Vagina (tissue), 2 donors: ENCODE measurements around the gene ZNF132.
"Not testable (repeated sequence)": the region's sequence is repeated elsewhere in the genome, so short reads cannot be mapped to it uniquely, and the experiment has no call there.

Experiments
- POLR2A ChIP-seq, 2 donors: fragments of 450-650 bp; IDR thresholded peaks; one replicate each; pipeline ENCODE4 v1.6.1; 2017; ENCODE audit warnings: antibody characterized with exemption in 2 of 2, mild to moderate bottlenecking in 2 of 2, moderate library complexity in 2 of 2
- TF ChIP-seq, protein P1 (sequence below), 3 experiments: fragments of 450-650 bp in 2 of 3; fragments of 200-600 bp in 1 of 3; sonication (generic) in 1 of 3; IDR thresholded peaks; one replicate each; pipeline ENCODE4 v1.5.1; 2017 to 2019; ENCODE audit warnings: antibody characterized with exemption in 3 of 3, mild to moderate bottlenecking in 2 of 3, moderate library complexity in 2 of 3

DNA sequence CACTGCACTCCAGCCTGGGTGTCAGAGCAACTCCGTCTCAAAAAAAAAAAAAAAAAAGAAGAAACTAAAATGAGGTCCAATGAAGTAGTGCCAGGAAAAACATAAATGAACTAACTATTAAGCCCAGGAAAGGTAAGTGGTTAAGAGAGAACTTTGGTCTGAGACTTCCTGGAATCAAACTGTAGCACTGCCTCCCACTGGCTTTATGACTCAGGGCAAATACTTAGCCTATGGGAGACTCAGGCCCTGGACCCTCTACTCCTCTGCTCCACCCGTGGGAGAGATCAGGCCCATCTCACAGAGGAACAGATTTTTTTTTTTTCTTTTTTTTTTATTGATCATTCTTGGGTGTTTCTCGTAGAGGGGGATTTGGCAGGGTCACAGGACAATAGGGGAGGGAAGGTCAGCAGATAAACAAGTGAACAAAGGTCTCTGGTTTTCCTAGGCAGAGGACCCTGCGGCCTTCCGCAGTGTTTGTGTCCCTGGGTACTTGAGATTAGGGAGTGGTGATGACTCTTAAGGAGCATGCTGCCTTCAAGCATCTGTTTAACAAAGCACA, 36.0 kb downstream of the ZNF132 start:
- TF ChIP-seq, protein P1, sequence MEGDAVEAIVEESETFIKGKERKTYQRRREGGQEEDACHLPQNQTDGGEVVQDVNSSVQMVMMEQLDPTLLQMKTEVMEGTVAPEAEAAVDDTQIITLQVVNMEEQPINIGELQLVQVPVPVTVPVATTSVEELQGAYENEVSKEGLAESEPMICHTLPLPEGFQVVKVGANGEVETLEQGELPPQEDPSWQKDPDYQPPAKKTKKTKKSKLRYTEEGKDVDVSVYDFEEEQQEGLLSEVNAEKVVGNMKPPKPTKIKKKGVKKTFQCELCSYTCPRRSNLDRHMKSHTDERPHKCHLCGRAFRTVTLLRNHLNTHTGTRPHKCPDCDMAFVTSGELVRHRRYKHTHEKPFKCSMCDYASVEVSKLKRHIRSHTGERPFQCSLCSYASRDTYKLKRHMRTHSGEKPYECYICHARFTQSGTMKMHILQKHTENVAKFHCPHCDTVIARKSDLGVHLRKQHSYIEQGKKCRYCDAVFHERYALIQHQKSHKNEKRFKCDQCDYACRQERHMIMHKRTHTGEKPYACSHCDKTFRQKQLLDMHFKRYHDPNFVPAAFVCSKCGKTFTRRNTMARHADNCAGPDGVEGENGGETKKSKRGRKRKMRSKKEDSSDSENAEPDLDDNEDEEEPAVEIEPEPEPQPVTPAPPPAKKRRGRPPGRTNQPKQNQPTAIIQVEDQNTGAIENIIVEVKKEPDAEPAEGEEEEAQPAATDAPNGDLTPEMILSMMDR (IDR thresholded peaks at IDR 0.05), result not testable (repeated sequence)
- not testable (repeated sequence) for TF ChIP-seq POLR2A (IDR thresholded peaks at IDR 0.05)
